HTERT RPE-1 (cell line): ENCODE results near the gene SH3PXD2B.

Experiments
- in situ Hi-C: fragments of 300-500 bp; cut with MboI; formaldehyde crosslinking; loops from 4 replicates; pipeline ENCODE4 v1.14.3; 2020; ENCODE audit warnings: low sequenced_read_pairs

SH3PXD2B gene

DNA sequence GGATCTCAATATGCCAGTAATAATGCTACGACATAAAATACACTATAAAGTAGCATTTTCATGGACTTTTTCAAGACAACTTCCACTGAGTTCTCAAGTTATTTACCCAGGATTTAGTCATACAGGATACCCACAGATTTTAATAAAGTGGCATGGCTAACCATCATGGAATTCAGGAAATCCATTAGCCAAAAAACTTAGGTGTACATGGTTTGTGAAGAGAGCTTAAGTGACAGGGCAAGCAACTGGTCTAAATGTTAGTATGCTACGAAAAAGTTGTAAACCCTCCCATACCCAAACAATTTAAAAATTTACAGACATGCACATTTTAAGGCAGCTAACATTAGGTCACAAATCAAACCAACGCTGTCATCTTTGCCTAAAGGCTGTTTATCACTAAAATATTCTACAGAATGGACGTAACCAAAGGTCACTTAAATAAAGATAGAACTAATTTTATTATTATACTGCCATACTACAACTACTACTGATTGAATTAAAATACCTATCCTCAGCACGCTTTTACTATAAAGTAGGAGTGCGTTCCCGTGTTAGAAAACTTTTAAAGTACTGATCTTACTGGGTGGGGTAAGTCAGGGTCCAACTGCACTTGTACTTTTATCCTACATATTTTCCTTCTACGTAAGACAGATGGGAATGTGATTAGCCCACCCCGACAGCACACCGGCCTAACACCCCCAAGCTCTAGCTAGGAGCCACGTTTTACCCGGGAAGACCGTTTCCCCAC lies 171.9 kb downstream of the SH3PXD2B start:
- in situ Hi-C loops, result no loop called here

DNA sequence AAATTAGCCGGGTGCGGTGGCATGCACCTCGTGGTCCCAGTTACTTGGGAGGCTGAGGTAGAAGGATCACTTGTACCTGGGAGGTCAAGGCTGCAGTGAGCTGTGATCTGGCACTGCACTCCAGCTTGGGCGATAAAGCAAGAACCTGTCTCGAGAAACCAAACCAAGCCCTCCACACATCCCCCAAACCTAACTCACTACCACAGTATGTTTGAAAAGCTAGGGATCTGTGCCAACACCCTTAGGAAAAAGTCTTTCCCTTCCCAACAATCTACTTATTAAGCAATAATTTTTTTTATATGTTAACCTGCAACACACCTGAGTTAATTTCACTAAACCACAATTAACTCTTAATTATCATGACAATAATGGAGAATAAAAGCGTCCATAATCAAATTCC lies 173.0 kb downstream of the SH3PXD2B start:
- in situ Hi-C loops, result no loop called here

DNA sequence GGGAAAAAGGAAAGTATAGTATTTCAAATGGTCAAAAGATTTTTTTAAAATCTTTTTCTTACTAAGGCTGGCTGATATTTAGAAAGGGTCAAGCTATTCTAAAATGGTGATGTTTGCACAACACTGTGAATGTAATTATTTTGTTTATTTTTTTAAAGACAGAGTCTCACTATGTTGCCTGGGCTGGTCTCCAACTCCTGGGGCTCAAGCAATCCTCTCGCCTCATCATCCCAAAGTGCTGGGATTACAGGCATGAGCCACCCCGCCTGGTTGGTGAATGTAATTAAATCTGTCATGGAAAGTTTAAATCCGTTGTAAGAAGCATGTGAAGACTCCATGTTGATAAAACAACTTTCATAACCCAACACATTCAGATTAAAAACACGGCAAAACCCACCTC lies 173.4 kb downstream of the SH3PXD2B start:
- in situ Hi-C loops, result no loop called here

DNA sequence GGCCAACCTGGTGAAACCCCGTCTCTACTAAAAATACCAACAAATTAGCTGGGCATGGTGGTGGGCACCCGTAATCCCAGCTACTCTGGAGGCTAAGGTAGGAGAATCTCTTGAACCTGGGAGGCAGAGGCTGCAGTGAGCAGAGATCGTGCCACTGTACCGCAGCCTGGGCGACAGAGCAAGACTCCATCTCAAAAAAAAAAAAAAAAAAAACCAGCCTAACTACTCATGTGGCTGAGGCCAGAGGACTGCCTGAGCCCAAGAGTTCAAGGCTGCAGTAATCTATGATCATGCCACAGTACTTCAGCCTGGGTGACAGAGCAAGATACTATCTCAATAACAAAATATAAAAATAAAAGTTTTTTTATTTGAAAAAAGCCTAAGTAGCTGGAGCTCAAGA lies 174.0 kb downstream of the SH3PXD2B start:
- in situ Hi-C loops, result no loop called here

DNA sequence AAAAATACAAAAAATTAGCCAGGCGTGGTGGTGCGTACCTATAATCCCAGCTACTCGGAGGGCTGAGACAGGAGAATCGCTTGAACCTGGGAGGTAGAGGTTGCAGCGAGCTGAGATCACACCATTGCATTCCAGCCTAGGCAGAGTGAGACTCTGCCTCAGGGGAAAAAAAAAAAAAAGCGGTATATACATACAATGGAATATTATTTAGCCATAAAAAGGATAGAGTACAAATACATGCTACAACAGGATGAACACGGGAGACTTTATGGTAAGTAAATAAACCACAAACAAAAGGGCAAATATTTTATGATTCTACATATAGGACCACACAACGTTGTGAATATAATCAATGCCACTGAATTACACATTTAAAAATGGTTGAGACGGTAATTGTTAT lies 176.0 kb downstream of the SH3PXD2B start:
- in situ Hi-C loops, result no loop called here

DNA sequence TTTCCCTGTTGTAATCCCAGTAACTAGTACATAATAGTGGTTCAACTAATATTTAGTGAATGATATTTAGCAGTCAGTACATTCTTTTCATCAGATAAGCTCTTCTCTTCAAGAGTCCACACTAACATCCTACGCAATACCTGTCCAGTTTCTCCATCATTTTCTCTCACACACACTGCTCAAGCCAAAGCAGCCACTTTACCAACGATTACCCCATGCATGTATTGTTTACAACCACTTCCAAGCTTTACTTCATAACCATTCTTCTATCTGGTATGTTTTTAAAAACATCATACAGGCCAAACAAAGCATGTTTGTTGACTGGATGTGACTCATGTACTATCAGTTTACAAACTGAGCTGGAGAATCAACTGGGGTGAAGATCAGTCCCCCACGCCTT lies 178.1 kb downstream of the SH3PXD2B start:
- in situ Hi-C loops, result no loop called here
